Suprapubic skin (tissue), 4 donors: Measurements from ENCODE around the gene XYLT1. TPM values are rescaled to one million over a fixed set of nuclear protein-coding genes. Genes with fewer than 3 reads are reported as not detected.

Experiments used
- DNase-seq, 2 donors: peaks; one replicate each; pipeline ENCODE4 v3.0.0-alpha.2; 2019; ENCODE audit warnings: low spot score in 2 of 2
- H3K27ac ChIP-seq: fragments of 200-600 bp; sonication (generic); one replicate; pipeline ENCODE4 v1.5.1; 2019
- H3K27me3 ChIP-seq: fragments of 200-600 bp; sonication (generic); one replicate; pipeline ENCODE4 v1.5.1; 2019
- H3K36me3 ChIP-seq: fragments of 200-600 bp; sonication (generic); one replicate; pipeline ENCODE4 v1.5.1; 2019
- H3K4me1 ChIP-seq: fragments of 200-600 bp; sonication (generic); one replicate; pipeline ENCODE4 v1.5.1; 2019
- H3K4me3 ChIP-seq: fragments of 200-600 bp; sonication (generic); one replicate; pipeline ENCODE4 v1.5.1; 2019; ENCODE audit warnings: mild to moderate bottlenecking
- H3K9me3 ChIP-seq: fragments of 200-600 bp; sonication (generic); one replicate; pipeline ENCODE4 v1.5.1; 2019
- EP300 ChIP-seq: sonication (generic); formaldehyde crosslinking; IDR thresholded peaks from one replicate; pipeline ENCODE4 v1.6.1; 2017; ENCODE audit warnings: antibody characterized with exemption
- POLR2A ChIP-seq, 2 donors: fragments of 450-650 bp; IDR thresholded peaks; one replicate each; pipeline ENCODE4 v1.6.1; 2017; ENCODE audit warnings: antibody characterized with exemption in 2 of 2, mild to moderate bottlenecking in 2 of 2, moderate library complexity in 2 of 2
- POLR2AphosphoS5 ChIP-seq, 3 donors: sonication (generic); formaldehyde crosslinking; IDR thresholded peaks; one replicate each; pipeline ENCODE4 v1.6.1; 2017; ENCODE audit warnings: antibody characterized with exemption in 3 of 3
- WGBS: methylation state at CpG from one replicate; pipeline ENCODE4 v1.1.5; 2018; 5-methylcytosine and 5-hydroxymethylcytosine counted together
- total RNA-seq, 4 donors: library from RNA; depleted of rRNA; stranded (reverse); fragments of >200 nt; gene quantifications; one replicate each; pipeline ENCODE4 v1.1.0, GENCODE V29; 2016
- TF ChIP-seq, protein P1 (sequence below), 2 donors: fragments of 200-600 bp in 1 of 2; fragments of 450-650 bp in 1 of 2; sonication (generic) in 1 of 2; IDR thresholded peaks; one replicate each; pipeline ENCODE4 v1.5.1; 2016 to 2019; ENCODE audit warnings: antibody characterized with exemption in 2 of 2, mild to moderate bottlenecking in 1 of 2, moderate library complexity in 1 of 2

XYLT1 gene
- total RNA-seq, 4 donors from 2014 or later, result 23.5 to 30.6 (median 25.7) TPM

DNA sequence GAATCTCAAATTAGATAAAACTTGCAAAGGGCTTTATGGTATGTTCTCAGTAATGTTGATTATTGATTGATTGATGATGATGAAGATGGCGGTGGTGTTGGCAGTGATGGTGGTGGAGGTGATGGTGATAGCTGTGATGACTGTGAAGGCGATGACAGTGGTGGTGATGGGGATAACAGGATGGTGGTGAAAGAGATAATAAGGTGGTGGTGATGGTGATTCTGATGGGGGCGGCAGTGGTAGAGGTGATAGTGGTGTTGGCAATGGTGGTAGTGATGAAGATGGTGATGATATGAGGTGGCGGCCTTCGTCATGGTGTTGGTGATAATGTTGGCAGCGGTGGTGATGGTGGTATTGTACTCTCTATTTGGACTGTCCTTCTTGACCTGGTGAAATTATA, 238.3 kb downstream of the XYLT1 start:
- no peak for TF ChIP-seq EP300
- TF ChIP-seq POLR2AphosphoS5 (IDR thresholded peaks at IDR 0.05), result no peak
- no peak for TF ChIP-seq POLR2A (IDR thresholded peaks at IDR 0.05)
- TF ChIP-seq, protein P1, sequence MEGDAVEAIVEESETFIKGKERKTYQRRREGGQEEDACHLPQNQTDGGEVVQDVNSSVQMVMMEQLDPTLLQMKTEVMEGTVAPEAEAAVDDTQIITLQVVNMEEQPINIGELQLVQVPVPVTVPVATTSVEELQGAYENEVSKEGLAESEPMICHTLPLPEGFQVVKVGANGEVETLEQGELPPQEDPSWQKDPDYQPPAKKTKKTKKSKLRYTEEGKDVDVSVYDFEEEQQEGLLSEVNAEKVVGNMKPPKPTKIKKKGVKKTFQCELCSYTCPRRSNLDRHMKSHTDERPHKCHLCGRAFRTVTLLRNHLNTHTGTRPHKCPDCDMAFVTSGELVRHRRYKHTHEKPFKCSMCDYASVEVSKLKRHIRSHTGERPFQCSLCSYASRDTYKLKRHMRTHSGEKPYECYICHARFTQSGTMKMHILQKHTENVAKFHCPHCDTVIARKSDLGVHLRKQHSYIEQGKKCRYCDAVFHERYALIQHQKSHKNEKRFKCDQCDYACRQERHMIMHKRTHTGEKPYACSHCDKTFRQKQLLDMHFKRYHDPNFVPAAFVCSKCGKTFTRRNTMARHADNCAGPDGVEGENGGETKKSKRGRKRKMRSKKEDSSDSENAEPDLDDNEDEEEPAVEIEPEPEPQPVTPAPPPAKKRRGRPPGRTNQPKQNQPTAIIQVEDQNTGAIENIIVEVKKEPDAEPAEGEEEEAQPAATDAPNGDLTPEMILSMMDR (IDR thresholded peaks at IDR 0.05), result no peak
- H3K36me3 ChIP-seq, result no peaks in the 10 kb centered on the region
- 93% methylated on average over 6 of the region's 6 CpGs for WGBS

DNA sequence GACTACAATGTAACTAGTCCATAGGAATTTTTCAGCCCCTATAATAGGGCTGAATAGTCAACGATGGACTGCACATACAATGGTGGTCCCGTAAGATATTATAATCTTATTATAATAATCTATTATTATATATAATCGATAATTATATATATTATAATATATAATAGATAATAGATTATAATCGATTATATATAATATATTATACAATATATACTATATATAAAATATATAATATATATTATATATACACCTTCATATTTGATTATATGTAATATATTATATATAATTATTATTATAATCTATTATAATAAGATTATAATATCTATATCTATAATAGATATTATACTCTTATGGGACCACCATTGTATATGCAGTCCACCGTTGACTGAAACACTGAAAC, 238.8 kb downstream of the XYLT1 start:
- H3K4me1 ChIP-seq, result peaks cover 16% of the 10 kb centered on the region
- H3K27me3 ChIP-seq, result no peaks in the 10 kb centered on the region
- 98% methylated on average over 5 of the region's 5 CpGs for WGBS
- H3K4me3 ChIP-seq, result no peak overlapping the region
- H3K36me3 ChIP-seq, result no peaks in the 10 kb centered on the region
- no peak for DNase-seq
- no peak overlapping the region for H3K27ac ChIP-seq
- no peaks in the 10 kb centered on the region for H3K9me3 ChIP-seq
- no peak for TF ChIP-seq POLR2A (IDR thresholded peaks at IDR 0.05)
- TF ChIP-seq, protein P1 (IDR thresholded peaks at IDR 0.05), result no peak
- no peak for TF ChIP-seq EP300
- TF ChIP-seq POLR2AphosphoS5 (IDR thresholded peaks at IDR 0.05), result no peak

More for the DNA sequence above, 238.3 kb downstream of the XYLT1 start:
- H3K4me3 ChIP-seq, result no peak overlapping the region
- H3K27ac ChIP-seq, result no peak overlapping the region
- no peak for DNase-seq
- peaks cover 16% of the 10 kb centered on the region for H3K4me1 ChIP-seq
- no peaks in the 10 kb centered on the region for H3K9me3 ChIP-seq
- no peaks in the 10 kb centered on the region for H3K27me3 ChIP-seq

DNA sequence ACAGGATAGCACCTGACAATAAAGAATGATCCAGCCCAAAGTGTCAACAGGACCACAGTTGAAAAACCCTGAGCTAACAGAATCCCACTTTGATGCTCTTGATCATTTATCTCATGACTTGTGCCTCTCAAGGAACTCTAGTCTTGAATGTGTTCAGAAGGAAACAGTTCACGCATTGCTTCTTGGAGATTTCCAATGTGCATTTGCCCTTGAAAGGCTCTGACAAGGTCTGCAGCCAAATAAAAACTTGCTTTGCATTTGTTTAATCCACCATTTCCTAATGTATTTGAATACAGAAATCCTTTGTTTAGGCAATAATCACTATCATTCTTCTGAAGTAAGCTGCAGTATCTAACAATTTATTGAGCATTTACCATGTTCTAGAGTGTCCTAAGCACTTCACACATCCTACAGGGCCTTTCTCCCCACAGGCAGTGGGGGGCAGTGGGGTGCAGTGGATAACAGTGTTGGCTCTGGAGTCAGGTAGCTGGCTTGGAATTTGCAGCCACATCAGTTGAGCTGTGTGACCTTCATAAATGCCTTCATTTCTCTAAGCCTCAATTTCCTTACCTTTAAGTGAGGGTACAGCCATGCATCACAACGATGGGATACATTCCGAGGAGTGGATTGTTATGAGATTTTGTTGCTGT, 239.7 kb downstream of the XYLT1 start:
- TF ChIP-seq EP300, result no peak
- TF ChIP-seq, protein P1 (IDR thresholded peaks at IDR 0.05), result no peak
- no peak for TF ChIP-seq POLR2AphosphoS5 (IDR thresholded peaks at IDR 0.05)
- no peak for TF ChIP-seq POLR2A (IDR thresholded peaks at IDR 0.05)
- DNase-seq, result no peak
- H3K36me3 ChIP-seq, result no peaks in the 10 kb centered on the region
- H3K27ac ChIP-seq, result no peak overlapping the region
- H3K27me3 ChIP-seq, result no peaks in the 10 kb centered on the region
- no peak overlapping the region for H3K4me3 ChIP-seq
- peaks cover 16% of the 10 kb centered on the region for H3K4me1 ChIP-seq
- WGBS, result 98% methylated on average over 3 of the region's 3 CpGs
- H3K9me3 ChIP-seq, result no peaks in the 10 kb centered on the region

DNA sequence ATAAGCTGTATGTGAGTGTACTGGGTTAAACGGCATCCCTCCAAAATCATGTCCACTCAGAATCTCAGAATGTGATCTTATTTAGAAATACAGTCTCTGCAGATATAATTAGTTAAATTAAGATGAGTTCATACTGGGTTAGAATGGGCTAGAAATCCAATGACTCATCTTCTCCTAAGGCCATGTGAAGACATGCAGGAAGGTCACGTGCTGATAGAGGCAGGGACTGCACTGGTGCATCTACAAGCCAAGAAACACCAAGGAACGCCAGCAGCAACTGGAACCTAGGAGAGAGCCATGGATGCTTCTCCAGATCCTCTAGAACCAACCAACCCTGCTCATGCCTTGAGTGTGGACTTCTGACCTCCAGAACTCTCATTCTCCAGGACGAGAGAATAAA, 241.0 kb downstream of the XYLT1 start:
- Histone ChIP-seq H3K36me3 (no peaks in the 10 kb centered on the region), H3K9me3 (no peaks in the 10 kb centered on the region), H3K4me1 (peaks cover 28% of the 10 kb centered on the region), H3K27me3 (no peaks in the 10 kb centered on the region), H3K4me3 (no peak overlapping the region), H3K27ac (no peak overlapping the region)
- TF ChIP-seq, protein P1 (IDR thresholded peaks at IDR 0.05), result no peak
- TF ChIP-seq POLR2A (IDR thresholded peaks at IDR 0.05), result no peak
- no peak for TF ChIP-seq POLR2AphosphoS5 (IDR thresholded peaks at IDR 0.05)
- TF ChIP-seq EP300, result no peak
- WGBS, result 59% methylated on average over 4 of the region's 4 CpGs
- DNase-seq, result no peak

DNA sequence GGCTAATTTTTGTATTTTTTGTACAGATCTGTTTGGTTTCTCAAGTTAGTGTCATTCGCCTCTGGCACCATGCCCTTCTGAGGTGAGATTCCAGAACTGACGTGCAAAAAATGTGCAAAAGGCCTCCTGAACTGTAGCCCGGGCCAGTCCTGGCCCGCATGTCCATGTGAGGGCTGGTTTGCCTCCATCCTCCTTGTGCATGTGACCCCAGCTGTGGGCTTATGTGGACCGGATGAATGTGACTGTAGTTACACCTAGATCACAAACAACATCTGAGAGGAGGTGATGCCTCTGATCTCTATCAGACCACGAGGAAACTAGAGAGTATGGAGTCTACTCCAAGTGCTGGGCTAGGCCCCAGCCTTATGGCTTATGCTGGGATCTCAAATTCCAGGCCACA, 241.6 kb downstream of the XYLT1 start:
- Histone ChIP-seq H3K27me3 (no peaks in the 10 kb centered on the region), H3K9me3 (no peaks in the 10 kb centered on the region), H3K27ac (no peak overlapping the region), H3K4me1 (peaks cover 34% of the 10 kb centered on the region), H3K4me3 (no peak overlapping the region), H3K36me3 (no peaks in the 10 kb centered on the region)
- no peak for DNase-seq
- no peak for TF ChIP-seq POLR2A (IDR thresholded peaks at IDR 0.05)
- no peak for TF ChIP-seq EP300
- TF ChIP-seq, protein P1 (IDR thresholded peaks at IDR 0.05), result no peak
- no peak for TF ChIP-seq POLR2AphosphoS5 (IDR thresholded peaks at IDR 0.05)
- 74% methylated on average over 6 of the region's 6 CpGs for WGBS
